HepG2 (cell line): ENCODE results near the gene USP34. TPM values are rescaled to one million over a fixed set of nuclear protein-coding genes. Genes with fewer than 3 reads are reported as not detected.

Experiments used
- ARID2 ChIP-seq: sonication (generic); formaldehyde crosslinking; IDR thresholded peaks from 2 replicates; pipeline ENCODE4 v1.8.1; 2022; ENCODE audit warnings: mild to moderate bottlenecking, missing genetic modification reagents, borderline replicate concordance
- DNMT3B ChIP-seq: conservative IDR thresholded peaks from 2 replicates; pipeline ENCODE4 v1.6.1; 2016; ENCODE audit warnings: missing biosample characterization, control low read depth
- HOXD1 ChIP-seq: sonication (generic); formaldehyde crosslinking; IDR thresholded peaks from 2 replicates; pipeline ENCODE4 v1.5.0; 2020; ENCODE audit warnings: missing genetic modification reagents
- KMT2A ChIP-seq: sonication (generic); formaldehyde crosslinking; IDR thresholded peaks from 2 replicates; pipeline ENCODE4 v1.4.0; 2020; ENCODE audit warnings: missing genetic modification reagents
- MYC ChIP-seq: sonication (generic); formaldehyde crosslinking; IDR thresholded peaks from 2 replicates; pipeline ENCODE4 v1.9.0; 2021; ENCODE audit warnings: missing genetic modification reagents, borderline replicate concordance
- SOX5 ChIP-seq: IDR thresholded peaks from 2 replicates; pipeline ENCODE4 v1.6.1; 2016; ENCODE audit warnings: borderline replicate concordance
- ZBTB7A ChIP-seq: sonication (generic); formaldehyde crosslinking; IDR thresholded peaks from 2 replicates; pipeline ENCODE4 v1.8.0; 2022; ENCODE audit warnings: mild to moderate bottlenecking, missing genetic modification reagents
- ZNF382 ChIP-seq: sonication (generic); formaldehyde crosslinking; IDR thresholded peaks from 2 replicates; pipeline ENCODE4 v1.5.0; 2020; ENCODE audit warnings: missing genetic modification reagents, mild to moderate bottlenecking, borderline replicate concordance
- ZNF468 ChIP-seq: sonication (generic); formaldehyde crosslinking; IDR thresholded peaks from 2 replicates; pipeline ENCODE4 v1.8.0; 2022; ENCODE audit warnings: mild to moderate bottlenecking, moderate library complexity, missing genetic modification reagents
- ZNF549 ChIP-seq: sonication (generic); formaldehyde crosslinking; IDR thresholded peaks from 2 replicates; pipeline ENCODE4 v1.5.0; 2020; ENCODE audit warnings: missing genetic modification reagents
- ZNF616 ChIP-seq: sonication (generic); formaldehyde crosslinking; IDR thresholded peaks from 2 replicates; pipeline ENCODE4 v1.5.0; 2020; ENCODE audit warnings: low read depth, mild to moderate bottlenecking, missing genetic modification reagents
- ZNF644 ChIP-seq: IDR thresholded peaks from 2 replicates; pipeline ENCODE4 v1.6.1; 2016; ENCODE audit warnings: low read depth
- polyA plus RNA-seq, 8 experiments: library from polyadenylated mRNA; depleted of rRNA in 3 of 8; stranded (reverse) in 7 of 8; unstranded in 1 of 8; fragments of >200 nt; fragmentation: Illumina TruSeq in 4 of 8; extraction: Trizol in 4 of 8; gene quantifications; 2 replicates each; pipeline versions ENCODE4 v1.2.1 to v1.2.3, GENCODE V29; 2011 to 2016; ENCODE audit warnings: low read depth in 4 of 8, missing spikeins in 1 of 8, mixed read lengths in 1 of 8; ENCODE audit not compliant: insufficient read depth in 1 of 8
- total RNA-seq, 5 experiments: library from RNA; depleted of rRNA; stranded (reverse); fragments of >200 nt; fragmentation: Illumina TruSeq; extraction: Trizol; gene quantifications; 2 replicates each; pipeline ENCODE4 v1.2.3, GENCODE V29; 2016; ENCODE audit warnings: low read depth in 1 of 5
- TF ChIP-seq, protein P1 (sequence below), 2 experiments: sonication (generic) in 1 of 2; formaldehyde crosslinking in 1 of 2; IDR thresholded peaks; 2 replicates each; pipeline versions ENCODE4 v1.6.1 to v1.9.0; 2014 to 2022; ENCODE audit warnings: antibody characterized with exemption in 1 of 2, borderline replicate concordance in 1 of 2, inconsistent platforms in 1 of 2, low read depth in 1 of 2, missing genetic modification reagents in 1 of 2
- TF ChIP-seq, protein P2 (sequence below): sonication (generic); formaldehyde crosslinking; IDR thresholded peaks from 2 replicates; pipeline ENCODE4 v1.4.0; 2020; ENCODE audit warnings: missing genetic modification reagents, borderline replicate concordance
- TF ChIP-seq, protein P3 (sequence below): sonication (generic); formaldehyde crosslinking; IDR thresholded peaks from 2 replicates; pipeline ENCODE4 v1.5.0; 2020; ENCODE audit warnings: mild to moderate bottlenecking, missing genetic modification reagents
- TF ChIP-seq, protein P4 (sequence below): sonication (generic); formaldehyde crosslinking; conservative IDR thresholded peaks from 2 replicates; pipeline ENCODE4 v1.8.0; 2022; ENCODE audit warnings: low read depth, missing genetic modification reagents

Gene USP34
- total and polyA plus RNA-seq, 2 of the 13 experiments (the other 11 are each of a cell fraction or from before 2014, with no cell fraction given) = 99.2 to 100 TPM

DNA sequence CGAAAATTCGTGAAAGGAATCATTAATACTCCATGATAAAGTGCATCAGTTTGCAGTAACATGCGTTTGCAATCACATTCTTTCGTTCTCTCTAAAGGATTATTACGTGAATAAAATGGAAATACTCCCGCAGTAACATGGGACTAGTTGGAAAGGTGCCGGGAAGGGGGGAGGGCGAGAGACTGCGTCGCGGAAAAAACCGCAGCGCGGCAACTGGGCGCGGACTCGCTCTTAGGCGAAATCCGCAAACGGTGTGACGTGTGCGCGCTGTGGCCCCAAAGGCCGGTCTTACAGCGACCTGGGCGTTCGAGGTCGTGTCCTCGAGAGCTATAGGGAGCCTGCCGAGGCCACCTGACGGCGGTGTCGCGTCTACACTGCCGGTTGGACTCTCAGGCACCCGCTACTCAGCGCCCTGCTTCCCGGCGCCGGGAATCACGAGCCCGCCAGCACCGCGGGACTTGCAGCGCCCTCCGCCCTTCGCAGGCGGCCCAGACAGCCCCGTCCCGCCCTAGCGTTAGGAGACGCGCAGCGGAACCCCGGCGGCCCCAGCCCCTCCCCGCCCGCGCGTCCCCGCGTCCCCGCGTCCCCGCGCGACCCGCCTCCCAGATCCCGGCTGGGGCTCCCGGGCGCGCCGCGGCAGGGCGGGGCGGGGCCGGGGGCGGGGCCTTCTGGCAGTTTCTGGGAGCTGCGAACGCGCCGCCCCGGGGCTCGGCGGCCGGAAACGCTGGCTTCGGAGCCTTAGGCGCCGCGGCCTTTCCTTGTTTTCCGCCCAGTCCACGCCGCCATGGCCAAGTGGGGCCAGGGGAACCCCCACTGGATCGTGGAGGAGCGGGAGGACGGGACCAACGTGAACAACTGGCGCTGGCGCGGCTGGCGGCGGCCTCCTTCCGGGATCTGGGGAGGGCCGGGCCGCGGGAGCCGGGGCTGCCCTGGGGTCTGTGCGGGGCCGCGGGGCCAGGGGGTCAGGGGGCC, 293.8 kb downstream of the USP34 start (continued):
- TF ChIP-seq, protein P1, sequence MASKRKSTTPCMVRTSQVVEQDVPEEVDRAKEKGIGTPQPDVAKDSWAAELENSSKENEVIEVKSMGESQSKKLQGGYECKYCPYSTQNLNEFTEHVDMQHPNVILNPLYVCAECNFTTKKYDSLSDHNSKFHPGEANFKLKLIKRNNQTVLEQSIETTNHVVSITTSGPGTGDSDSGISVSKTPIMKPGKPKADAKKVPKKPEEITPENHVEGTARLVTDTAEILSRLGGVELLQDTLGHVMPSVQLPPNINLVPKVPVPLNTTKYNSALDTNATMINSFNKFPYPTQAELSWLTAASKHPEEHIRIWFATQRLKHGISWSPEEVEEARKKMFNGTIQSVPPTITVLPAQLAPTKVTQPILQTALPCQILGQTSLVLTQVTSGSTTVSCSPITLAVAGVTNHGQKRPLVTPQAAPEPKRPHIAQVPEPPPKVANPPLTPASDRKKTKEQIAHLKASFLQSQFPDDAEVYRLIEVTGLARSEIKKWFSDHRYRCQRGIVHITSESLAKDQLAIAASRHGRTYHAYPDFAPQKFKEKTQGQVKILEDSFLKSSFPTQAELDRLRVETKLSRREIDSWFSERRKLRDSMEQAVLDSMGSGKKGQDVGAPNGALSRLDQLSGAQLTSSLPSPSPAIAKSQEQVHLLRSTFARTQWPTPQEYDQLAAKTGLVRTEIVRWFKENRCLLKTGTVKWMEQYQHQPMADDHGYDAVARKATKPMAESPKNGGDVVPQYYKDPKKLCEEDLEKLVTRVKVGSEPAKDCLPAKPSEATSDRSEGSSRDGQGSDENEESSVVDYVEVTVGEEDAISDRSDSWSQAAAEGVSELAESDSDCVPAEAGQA (IDR thresholded peaks at IDR 0.05; ENCODE audit: low read depth) = no peak
- TF ChIP-seq, protein P1 (CRISPR knock-in tag; IDR thresholded peaks at IDR 0.05; ENCODE audit: borderline replicate concordance) = no peak; the same call in 1 of the 2 replicates
- TF ChIP-seq ZNF644 (CRISPR knock-in tag) (no peak; the same call in 1 of the 2 replicates), DNMT3B (CRISPR knock-in tag) (peak; percentile 60), MYC (CRISPR knock-in tag) (peak; percentile 83; the same call in 1 of the 2 replicates), ARID2 (CRISPR knock-in tag) (peak; percentile 78), HOXD1 (CRISPR knock-in tag) (peak; percentile 66; the same call in 1 of the 2 replicates), ZBTB7A (CRISPR knock-in tag) (0 out of 2 replicates have a peak, but pooled peaks have one; percentile 74), ZNF616 (CRISPR knock-in tag) (peak; percentile 81; the same call in 1 of the 2 replicates), ZNF549 (CRISPR knock-in tag) (no peak), ZNF382 (no peak), ZNF468 (CRISPR knock-in tag) (no peak), KMT2A (CRISPR knock-in tag) (peak; percentile 93), SOX5 (CRISPR knock-in tag) (peak; percentile 61)
- TF ChIP-seq, protein P2, sequence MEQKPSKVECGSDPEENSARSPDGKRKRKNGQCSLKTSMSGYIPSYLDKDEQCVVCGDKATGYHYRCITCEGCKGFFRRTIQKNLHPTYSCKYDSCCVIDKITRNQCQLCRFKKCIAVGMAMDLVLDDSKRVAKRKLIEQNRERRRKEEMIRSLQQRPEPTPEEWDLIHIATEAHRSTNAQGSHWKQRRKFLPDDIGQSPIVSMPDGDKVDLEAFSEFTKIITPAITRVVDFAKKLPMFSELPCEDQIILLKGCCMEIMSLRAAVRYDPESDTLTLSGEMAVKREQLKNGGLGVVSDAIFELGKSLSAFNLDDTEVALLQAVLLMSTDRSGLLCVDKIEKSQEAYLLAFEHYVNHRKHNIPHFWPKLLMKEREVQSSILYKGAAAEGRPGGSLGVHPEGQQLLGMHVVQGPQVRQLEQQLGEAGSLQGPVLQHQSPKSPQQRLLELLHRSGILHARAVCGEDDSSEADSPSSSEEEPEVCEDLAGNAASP (CRISPR knock-in tag) = peak; percentile 94
- TF ChIP-seq, protein P3, sequence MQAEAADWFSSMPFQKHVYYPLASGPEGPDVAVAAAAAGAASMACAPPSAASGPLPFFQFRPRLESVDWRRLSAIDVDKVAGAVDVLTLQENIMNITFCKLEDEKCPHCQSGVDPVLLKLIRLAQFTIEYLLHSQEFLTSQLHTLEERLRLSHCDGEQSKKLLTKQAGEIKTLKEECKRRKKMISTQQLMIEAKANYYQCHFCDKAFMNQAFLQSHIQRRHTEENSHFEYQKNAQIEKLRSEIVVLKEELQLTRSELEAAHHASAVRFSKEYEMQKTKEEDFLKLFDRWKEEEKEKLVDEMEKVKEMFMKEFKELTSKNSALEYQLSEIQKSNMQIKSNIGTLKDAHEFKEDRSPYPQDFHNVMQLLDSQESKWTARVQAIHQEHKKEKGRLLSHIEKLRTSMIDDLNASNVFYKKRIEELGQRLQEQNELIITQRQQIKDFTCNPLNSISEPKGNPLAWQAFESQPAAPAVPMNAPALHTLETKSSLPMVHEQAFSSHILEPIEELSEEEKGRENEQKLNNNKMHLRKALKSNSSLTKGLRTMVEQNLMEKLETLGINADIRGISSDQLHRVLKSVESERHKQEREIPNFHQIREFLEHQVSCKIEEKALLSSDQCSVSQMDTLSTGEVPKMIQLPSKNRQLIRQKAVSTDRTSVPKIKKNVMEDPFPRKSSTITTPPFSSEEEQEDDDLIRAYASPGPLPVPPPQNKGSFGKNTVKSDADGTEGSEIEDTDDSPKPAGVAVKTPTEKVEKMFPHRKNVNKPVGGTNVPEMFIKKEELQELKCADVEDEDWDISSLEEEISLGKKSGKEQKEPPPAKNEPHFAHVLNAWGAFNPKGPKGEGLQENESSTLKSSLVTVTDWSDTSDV (CRISPR knock-in tag) = peak; percentile 94
- TF ChIP-seq, protein P4, sequence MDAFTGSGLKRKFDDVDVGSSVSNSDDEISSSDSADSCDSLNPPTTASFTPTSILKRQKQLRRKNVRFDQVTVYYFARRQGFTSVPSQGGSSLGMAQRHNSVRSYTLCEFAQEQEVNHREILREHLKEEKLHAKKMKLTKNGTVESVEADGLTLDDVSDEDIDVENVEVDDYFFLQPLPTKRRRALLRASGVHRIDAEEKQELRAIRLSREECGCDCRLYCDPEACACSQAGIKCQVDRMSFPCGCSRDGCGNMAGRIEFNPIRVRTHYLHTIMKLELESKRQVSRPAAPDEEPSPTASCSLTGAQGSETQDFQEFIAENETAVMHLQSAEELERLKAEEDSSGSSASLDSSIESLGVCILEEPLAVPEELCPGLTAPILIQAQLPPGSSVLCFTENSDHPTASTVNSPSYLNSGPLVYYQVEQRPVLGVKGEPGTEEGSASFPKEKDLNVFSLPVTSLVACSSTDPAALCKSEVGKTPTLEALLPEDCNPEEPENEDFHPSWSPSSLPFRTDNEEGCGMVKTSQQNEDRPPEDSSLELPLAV (CRISPR knock-in tag) = peak; percentile 83; the same call in 1 of the 2 replicates
